GM12891 (cell line): ENCODE data around the gene CCDC33.

Experiments
- PAX5 ChIP-seq: IDR thresholded peaks from 2 replicates; pipeline ENCODE4 v1.6.1; 2011; ENCODE audit warnings: low read length, moderate library complexity, mild to moderate bottlenecking; ENCODE audit not compliant: insufficient read depth, severe bottlenecking
- POLR2A ChIP-seq: IDR thresholded peaks from 2 replicates; pipeline ENCODE4 v1.6.1; 2011; ENCODE audit warnings: low read depth, low read length, control low read depth
- POLR2AphosphoS5 ChIP-seq: IDR thresholded peaks from 2 replicates; pipeline ENCODE4 v1.6.1; 2011; ENCODE audit warnings: low read depth, low read length, control low read depth
- POU2F2 ChIP-seq: IDR thresholded peaks from 2 replicates; pipeline ENCODE4 v1.6.1; 2011; ENCODE audit warnings: low read depth, mild to moderate bottlenecking, control low read depth, low read length, moderate library complexity

- TF ChIP-seq POLR2AphosphoS5 (no peak), POLR2A (no peak), POU2F2 (no peak), PAX5 (no peak)
These were observed 41.3 kb upstream of the CCDC33 start for GRCh38 chr15:74194572-74195559.
